ENCODE results near the gene RGPD4.

The RGPD4 gene

GRCh38 chr2:107931412-107931811 is 104.7 kb downstream of the RGPD4 start:
- no peak for DNase-seq (ENCODE audit: low read depth)

GRCh38 chr2:107932488-107932887 is 105.8 kb downstream of the RGPD4 start:
- no peak for DNase-seq (ENCODE audit: low read depth)

- DNase-seq (ENCODE audit: low read depth), result no peak
Observed at GRCh38 chr2:107932979-107933378, 106.3 kb downstream of the RGPD4 start.

GRCh38 chr2:107936433-107937359 is 110.0 kb downstream of the RGPD4 start:
- no peak for DNase-seq (ENCODE audit: low read depth)
